Left lung (tissue), 10 donors: Measurements from ENCODE around the gene GRIFIN. TPM values are rescaled to one million over a fixed set of nuclear protein-coding genes. Genes with fewer than 3 reads are reported as not detected.

Experiments used
- ATAC-seq: fragments of 200-7000 bp; cut with Tn5 transposase; one replicate; pipeline ENCODE4 v1.9.1; 2020; ENCODE audit warnings: moderate library complexity
- DNase-seq, 4 donors: peaks; one replicate each; pipeline ENCODE4 v3.0.0-alpha.2; 2013 to 2020
- H3K27ac ChIP-seq, 2 donors: fragments of 200-600 bp; sonication (generic) in 1 of 2; one replicate each; pipeline versions ENCODE4 v1.5.0 to v1.8.0; 2020 to 2021
- H3K27me3 ChIP-seq, 2 donors: fragments of 200-600 bp; sonication (generic) in 1 of 2; one replicate each; pipeline versions ENCODE4 v1.5.0 to v1.8.0; 2020 to 2021
- H3K36me3 ChIP-seq, 2 donors: fragments of 200-600 bp; sonication (generic) in 1 of 2; one replicate each; pipeline versions ENCODE4 v1.5.0 to v1.8.0; 2020 to 2021
- H3K4me1 ChIP-seq, 2 donors: fragments of 200-600 bp; one replicate each; pipeline ENCODE4 v1.8.0; 2021
- H3K4me3 ChIP-seq, 2 donors: fragments of 200-600 bp; sonication (generic) in 1 of 2; one replicate each; pipeline versions ENCODE4 v1.5.0 to v1.8.0; 2020 to 2021; ENCODE audit warnings: mild to moderate bottlenecking in 1 of 2
- H3K9me3 ChIP-seq, 2 donors: fragments of 200-600 bp; sonication (generic) in 1 of 2; one replicate each; pipeline versions ENCODE4 v1.5.0 to v1.8.0; 2020 to 2021
- intact Hi-C, 2 donors: fragments of 100-400 bp; cut with DNase I; formaldehyde crosslinking; loops; one replicate each; pipeline versions ENCODE4 v1.11.2 to v1.14.2; 2022
- polyA plus RNA-seq, 6 donors: library from polyadenylated mRNA; unstranded; fragments of 120-200 nt; gene quantifications; one replicate each; pipeline ENCODE4 v1.2.1, GENCODE V29; 2013; ENCODE audit not compliant: insufficient read length in 6 of 6
- total RNA-seq, 2 donors: library from RNA; stranded (reverse); fragmentation: NEBNext Ultra II Directional; extraction: Animal tissue kit (Norgen Biotek cat#: 25700); gene quantifications; one replicate each; pipeline ENCODE4 v1.2.1, GENCODE V29; 2021
- TF ChIP-seq, protein P1 (sequence below), 2 donors: fragments of 200-600 bp; sonication (generic) in 1 of 2; IDR thresholded peaks; one replicate each; pipeline versions ENCODE4 v1.5.0 to v1.8.0; 2021; ENCODE audit warnings: antibody characterized with exemption in 2 of 2
- donor health status: DM: no; HTN: yes; CAD: no.
- donor health status: DM: no; HTN: no; CAD: no.

Gene GRIFIN
- total and polyA plus RNA-seq, 8 donors, result 0.22 to 0.31 (median 0.26) TPM; not detected in 5

DNA sequence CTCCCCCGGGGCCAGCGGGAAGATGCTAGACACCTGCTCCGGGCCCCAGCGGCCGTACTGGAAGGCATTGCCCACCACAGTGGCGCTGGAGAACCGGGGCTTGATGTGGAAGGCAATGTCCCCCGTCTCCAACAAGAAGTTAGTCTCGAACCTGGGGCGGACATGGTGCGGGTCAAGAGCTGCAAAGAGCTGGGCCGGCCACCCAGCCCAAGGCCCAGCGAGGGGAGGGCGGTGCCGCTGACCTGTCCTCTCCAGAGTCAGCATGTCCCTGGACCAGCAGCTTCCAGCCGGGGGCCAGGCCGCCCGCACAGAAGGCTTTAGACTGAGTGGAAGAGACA is 551 bp downstream of the GRIFIN start:
- H3K4me3 ChIP-seq, result no peak overlapping the region
- intact Hi-C loops, result loop anchor here in 1 of 2 donors (10.0 kb wide), 1 partner anchor 89 kb away; no protein-coding TSS in a partner anchor
- peaks cover 11 to 31% of the 10 kb centered on the region in 2 donors for H3K4me1 ChIP-seq
- DNase-seq, result no peak
- H3K9me3 ChIP-seq, result no peaks in the 10 kb centered on the region
- peaks cover 0 to 34% of the 10 kb centered on the region in 2 donors for H3K27me3 ChIP-seq
- no peak overlapping the region for H3K27ac ChIP-seq
- TF ChIP-seq, protein P1, sequence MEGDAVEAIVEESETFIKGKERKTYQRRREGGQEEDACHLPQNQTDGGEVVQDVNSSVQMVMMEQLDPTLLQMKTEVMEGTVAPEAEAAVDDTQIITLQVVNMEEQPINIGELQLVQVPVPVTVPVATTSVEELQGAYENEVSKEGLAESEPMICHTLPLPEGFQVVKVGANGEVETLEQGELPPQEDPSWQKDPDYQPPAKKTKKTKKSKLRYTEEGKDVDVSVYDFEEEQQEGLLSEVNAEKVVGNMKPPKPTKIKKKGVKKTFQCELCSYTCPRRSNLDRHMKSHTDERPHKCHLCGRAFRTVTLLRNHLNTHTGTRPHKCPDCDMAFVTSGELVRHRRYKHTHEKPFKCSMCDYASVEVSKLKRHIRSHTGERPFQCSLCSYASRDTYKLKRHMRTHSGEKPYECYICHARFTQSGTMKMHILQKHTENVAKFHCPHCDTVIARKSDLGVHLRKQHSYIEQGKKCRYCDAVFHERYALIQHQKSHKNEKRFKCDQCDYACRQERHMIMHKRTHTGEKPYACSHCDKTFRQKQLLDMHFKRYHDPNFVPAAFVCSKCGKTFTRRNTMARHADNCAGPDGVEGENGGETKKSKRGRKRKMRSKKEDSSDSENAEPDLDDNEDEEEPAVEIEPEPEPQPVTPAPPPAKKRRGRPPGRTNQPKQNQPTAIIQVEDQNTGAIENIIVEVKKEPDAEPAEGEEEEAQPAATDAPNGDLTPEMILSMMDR (IDR thresholded peaks at IDR 0.05), result no peak
- ATAC-seq, result no peak
- no peaks in the 10 kb centered on the region for H3K36me3 ChIP-seq

DNA sequence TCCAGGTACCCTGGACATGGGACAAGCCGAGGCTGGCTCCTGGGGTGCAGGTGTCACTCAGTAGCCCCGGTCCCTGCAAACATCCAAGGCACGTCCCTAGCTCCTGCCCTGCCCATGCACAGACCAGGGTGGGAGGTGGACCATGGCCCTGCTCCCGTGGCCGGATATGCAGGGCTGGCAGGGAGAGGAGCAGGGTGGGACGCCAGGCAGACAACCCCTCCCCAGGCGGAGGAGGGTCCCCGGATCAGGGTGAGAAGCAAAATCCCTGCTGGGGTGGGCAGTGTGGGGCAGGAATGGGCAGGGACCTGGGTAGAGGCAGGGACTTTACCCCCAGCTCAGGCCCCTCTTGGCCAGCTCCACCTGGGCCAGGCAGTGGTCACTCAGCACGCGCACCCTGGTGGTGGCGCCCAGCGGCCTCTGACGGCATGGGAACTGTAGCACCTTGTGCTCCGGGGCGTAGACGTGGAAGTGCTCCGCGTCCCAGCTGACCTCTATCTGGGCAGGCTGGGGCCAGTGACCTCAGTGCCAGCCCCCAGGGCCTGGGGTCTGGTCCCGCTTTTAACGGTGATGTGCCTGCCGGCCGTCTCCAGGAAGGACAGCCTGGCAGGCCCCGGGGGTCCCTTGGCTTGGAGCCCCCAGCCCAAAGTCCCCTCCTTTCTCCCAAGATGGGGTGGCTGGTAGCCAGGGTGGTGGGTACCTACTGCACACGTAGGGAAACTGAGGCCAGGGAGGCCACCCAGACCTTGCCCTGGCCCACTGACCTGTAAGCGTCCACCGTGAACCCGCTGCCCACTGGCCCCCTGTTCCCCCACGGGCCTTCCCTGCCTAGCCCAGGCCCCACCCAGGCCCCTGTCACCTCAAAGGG is 1.2 kb downstream of the GRIFIN start:
- Histone ChIP-seq H3K27me3 (peaks cover 0 to 29% of the 10 kb centered on the region in 2 donors), H3K4me3 (no peak overlapping the region), H3K27ac (no peak overlapping the region), H3K9me3 (no peaks in the 10 kb centered on the region), H3K4me1 (peaks cover 11 to 34% of the 10 kb centered on the region in 2 donors), H3K36me3 (no peaks in the 10 kb centered on the region)
- DNase-seq, result peak in 1 of 4 donors; percentile 69
- intact Hi-C loops, result loop anchor here in 1 of 2 donors (10.0 kb wide), 1 partner anchor 90 kb away; no protein-coding TSS in a partner anchor
- no peak for ATAC-seq
- TF ChIP-seq, protein P1 (IDR thresholded peaks at IDR 0.05), result no peak

DNA sequence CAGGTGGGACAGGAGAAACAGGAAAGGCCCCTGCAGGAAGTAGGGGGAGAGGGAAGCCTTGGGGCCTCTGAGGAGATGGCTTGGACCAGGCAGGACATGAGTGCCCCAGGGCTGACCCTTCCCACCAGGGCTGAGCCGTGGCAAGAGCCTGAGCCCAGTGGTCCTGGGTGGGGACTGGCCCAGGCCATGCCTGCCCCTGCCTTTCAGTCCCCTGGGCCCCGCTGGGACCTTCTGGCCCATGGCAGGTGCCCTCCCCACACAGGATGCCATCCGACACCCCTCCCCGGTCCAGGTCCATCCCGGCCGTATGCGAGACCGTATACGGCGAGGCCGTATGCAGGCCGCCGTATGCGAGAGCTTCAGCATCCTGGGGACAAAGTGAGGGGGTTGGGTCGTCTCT is 2.0 kb downstream of the GRIFIN start:
- Histone ChIP-seq H3K9me3 (no peaks in the 10 kb centered on the region), H3K4me1 (peaks cover 11 to 42% of the 10 kb centered on the region in 2 donors), H3K36me3 (no peaks in the 10 kb centered on the region), H3K27me3 (peaks cover 0 to 21% of the 10 kb centered on the region in 2 donors), H3K27ac (no peak overlapping the region), H3K4me3 (no peak overlapping the region)
- DNase-seq, result peak in 1 of 4 donors; percentile 62
- TF ChIP-seq, protein P1 (IDR thresholded peaks at IDR 0.05), result no peak
- ATAC-seq, result no peak
- intact Hi-C loops, result loop anchor here in 1 of 2 donors (10.0 kb wide), 1 partner anchor 91 kb away; no protein-coding TSS in a partner anchor

DNA sequence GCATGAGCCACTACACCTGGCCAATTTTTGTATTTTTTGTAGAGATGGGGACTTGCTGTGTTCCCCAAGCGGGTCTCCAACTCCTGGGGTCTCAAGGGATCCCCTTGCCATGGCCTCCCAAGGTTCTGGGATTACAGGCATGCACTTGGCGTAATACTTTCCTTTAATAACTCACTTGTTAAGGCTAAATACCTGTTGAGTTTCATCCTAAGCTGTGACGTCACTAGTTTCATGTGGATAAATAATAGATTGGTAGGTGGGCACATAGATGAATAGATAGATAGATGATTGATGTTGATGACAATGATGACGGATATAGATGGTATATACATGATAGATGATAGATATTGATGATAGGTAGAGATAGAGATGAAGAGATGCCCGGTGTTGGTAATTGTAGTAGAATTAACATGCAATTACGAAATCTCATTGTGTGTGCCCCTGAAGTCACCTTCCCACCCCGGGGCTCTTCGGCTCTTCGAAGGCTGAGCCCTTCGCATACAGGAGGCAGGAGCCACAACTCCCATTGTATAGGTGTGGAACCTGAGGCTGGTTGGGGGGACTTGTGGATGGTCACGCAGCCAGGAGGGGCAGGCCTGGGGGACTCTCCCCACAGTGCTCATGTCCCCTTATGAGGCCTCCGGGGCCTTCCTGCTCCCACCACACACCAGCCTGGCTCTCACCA is 2.6 kb downstream of the GRIFIN start:
- Histone ChIP-seq H3K27ac (no peak overlapping the region), H3K36me3 (no peaks in the 10 kb centered on the region), H3K27me3 (peaks cover 0 to 21% of the 10 kb centered on the region in 2 donors), H3K9me3 (no peaks in the 10 kb centered on the region), H3K4me3 (no peak overlapping the region), H3K4me1 (peaks cover 13 to 45% of the 10 kb centered on the region in 2 donors)
- ATAC-seq (no peak), DNase-seq (peak in 1 of 4 donors; percentile 43)
- intact Hi-C loops, result loop anchor here in 1 of 2 donors (10.0 kb wide), 1 partner anchor 91 kb away; no protein-coding TSS in a partner anchor
- TF ChIP-seq, protein P1 (IDR thresholded peaks at IDR 0.05), result no peak

DNA sequence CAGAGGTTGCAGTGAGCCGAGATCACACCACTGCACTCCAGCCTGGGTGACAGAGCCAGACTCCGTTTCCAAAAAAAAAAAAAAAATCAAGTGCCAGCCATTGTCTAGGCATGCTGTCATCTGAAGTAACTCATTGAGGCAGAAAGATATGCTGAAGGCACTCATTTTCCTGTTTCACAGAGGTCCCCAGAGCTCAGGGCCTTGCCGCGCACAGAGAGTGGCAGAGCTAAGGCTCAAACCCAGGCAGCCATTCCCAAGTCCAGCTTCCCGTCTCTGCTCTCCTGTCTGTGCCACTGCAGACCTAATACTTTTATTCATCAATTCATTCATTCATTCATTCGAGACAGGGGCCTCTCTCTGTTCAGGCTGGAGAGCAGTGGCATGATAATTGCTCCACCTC is 3.5 kb downstream of the GRIFIN start:
- Histone ChIP-seq H3K4me3 (no peak overlapping the region), H3K27ac (no peak overlapping the region), H3K36me3 (no peaks in the 10 kb centered on the region), H3K4me1 (peaks cover 4 to 37% of the 10 kb centered on the region in 2 donors), H3K27me3 (peaks cover 0 to 17% of the 10 kb centered on the region in 2 donors), H3K9me3 (no peaks in the 10 kb centered on the region)
- intact Hi-C loops, result loop anchor here in 1 of 2 donors (10.0 kb wide), 1 partner anchor 92 kb away; no protein-coding TSS in a partner anchor
- DNase-seq (peak in 1 of 4 donors; percentile 16), ATAC-seq (no peak)
- TF ChIP-seq, protein P1 (IDR thresholded peaks at IDR 0.05), result no peak
